SK-N-SH treated with all-trans-retinoic acid at 6 μM for 48 hours (cell line): Measurements from ENCODE around the gene GPX3.

ENCODE experiments used
- ATAC-seq: fragments of 200-7000 bp; cut with Tn5 transposase; 3 replicates; pipeline ENCODE4 v1.9.1; 2020; ENCODE audit warnings: mild to moderate bottlenecking, moderate library complexity
- ARNTL ChIP-seq: fragments of 450-650 bp; formaldehyde crosslinking; IDR thresholded peaks from 2 replicates; pipeline ENCODE4 v1.5.0; 2020; ENCODE audit warnings: low read depth, mild to moderate bottlenecking, moderate library complexity, borderline replicate concordance
- BACH2 ChIP-seq: fragments of 250-450 bp; sonication (Bioruptor Pico); IDR thresholded peaks from 2 replicates; pipeline ENCODE4 v1.9.0; 2021; ENCODE audit warnings: mild to moderate bottlenecking, borderline replicate concordance
- CREB5 ChIP-seq: fragments of 250-450 bp; sonication (Bioruptor Pico); IDR thresholded peaks from 2 replicates; pipeline ENCODE4 v1.5.1; 2020; ENCODE audit warnings: low read depth, mild to moderate bottlenecking, moderate library complexity
- CSRNP3 ChIP-seq: fragments of 250-450 bp; sonication (Bioruptor Pico); IDR thresholded peaks from 2 replicates; pipeline ENCODE4 v1.5.1; 2021; ENCODE audit warnings: mild to moderate bottlenecking, moderate library complexity
- ESRRG ChIP-seq: fragments of 250-450 bp; sonication (Bioruptor Pico); IDR thresholded peaks from 2 replicates; pipeline ENCODE4 v1.6.1; 2021; ENCODE audit warnings: mild to moderate bottlenecking
- GLIS3 ChIP-seq: fragments of 250-450 bp; sonication (Bioruptor Pico); IDR thresholded peaks from 2 replicates; pipeline ENCODE4 v1.5.0; 2020; ENCODE audit warnings: mild to moderate bottlenecking, moderate library complexity
- ISL1 ChIP-seq: fragments of 250-450 bp; sonication (Bioruptor Pico); IDR thresholded peaks from 2 replicates; pipeline ENCODE4 v2.1.2; 2022; ENCODE audit warnings: mild to moderate bottlenecking, moderate library complexity
- OSR1 ChIP-seq: fragments of 250-450 bp; sonication (Bioruptor Pico); IDR thresholded peaks from 2 replicates; pipeline ENCODE4 v1.8.0; 2022; ENCODE audit warnings: moderate library complexity, mild to moderate bottlenecking, inconsistent platforms
- PATZ1 ChIP-seq: fragments of 250-450 bp; sonication (Bioruptor Pico); IDR thresholded peaks from 2 replicates; pipeline ENCODE4 v1.8.0; 2020; ENCODE audit warnings: mild to moderate bottlenecking, moderate library complexity, borderline replicate concordance
- POU6F1 ChIP-seq: fragments of 250-450 bp; sonication (Bioruptor Pico); IDR thresholded peaks from 2 replicates; pipeline ENCODE4 v1.8.0; 2021; ENCODE audit warnings: low read depth, mild to moderate bottlenecking, moderate library complexity, borderline replicate concordance
- RARB ChIP-seq: fragments of 250-450 bp; sonication (Bioruptor Pico); IDR thresholded peaks from 2 replicates; pipeline ENCODE4 v1.8.0; 2021; ENCODE audit warnings: mild to moderate bottlenecking, moderate library complexity
- SNAI2 ChIP-seq: fragments of 250-450 bp; sonication (Bioruptor Pico); IDR thresholded peaks from 2 replicates; pipeline ENCODE4 v1.5.0; 2020; ENCODE audit warnings: mild to moderate bottlenecking, moderate library complexity
- TCF4 ChIP-seq: fragments of 250-450 bp; sonication (Bioruptor Pico); IDR thresholded peaks from 2 replicates; pipeline ENCODE4 v1.8.0; 2021; ENCODE audit warnings: mild to moderate bottlenecking, moderate library complexity, borderline replicate concordance
- TOX ChIP-seq: fragments of 250-450 bp; sonication (Bioruptor Pico); IDR thresholded peaks from 2 replicates; pipeline ENCODE4 v1.8.0; 2021; ENCODE audit warnings: mild to moderate bottlenecking, moderate library complexity, borderline replicate concordance
- TSHZ2 ChIP-seq: fragments of 250-450 bp; sonication (Bioruptor Pico); IDR thresholded peaks from 2 replicates; pipeline ENCODE4 v1.5.0; 2020; ENCODE audit warnings: mild to moderate bottlenecking, moderate library complexity
- ZFP3 ChIP-seq: fragments of 250-450 bp; sonication (Bioruptor Pico); IDR thresholded peaks from 2 replicates; pipeline ENCODE4 v1.5.0; 2020; ENCODE audit warnings: mild to moderate bottlenecking, moderate library complexity
- ZFP30 ChIP-seq: fragments of 450-650 bp; formaldehyde crosslinking; IDR thresholded peaks from 2 replicates; pipeline ENCODE4 v1.5.0; 2022; ENCODE audit warnings: mild to moderate bottlenecking, moderate library complexity
- ZNF565 ChIP-seq: fragments of 450-650 bp; formaldehyde crosslinking; conservative IDR thresholded peaks from 2 replicates; pipeline ENCODE4 v1.5.0; 2020; ENCODE audit warnings: low read depth, mild to moderate bottlenecking, moderate library complexity
- ZNF70 ChIP-seq: fragments of 450-650 bp; formaldehyde crosslinking; IDR thresholded peaks from 2 replicates; pipeline ENCODE4 v1.5.0; 2020; ENCODE audit warnings: mild to moderate bottlenecking, moderate library complexity
- ZNF8 ChIP-seq: fragments of 450-650 bp; formaldehyde crosslinking; IDR thresholded peaks from 2 replicates; pipeline ENCODE4 v1.5.0; 2020; ENCODE audit warnings: mild to moderate bottlenecking, moderate library complexity

GPX3 gene

GRCh38 chr5:151001436-151001835 lies 19.0 kb upstream of the GPX3 start:
- TF ChIP-seq ZFP30 (CRISPR knock-in tag) (no peak), BACH2 (CRISPR knock-in tag) (no peak), PATZ1 (CRISPR knock-in tag) (no peak)
- TF ChIP-seq, all 23 proteins: peak for 0

GRCh38 chr5:151002250-151002649 lies 18.1 kb upstream of the GPX3 start:
- TF ChIP-seq SNAI2 (CRISPR knock-in tag) (no peak), TCF4 (CRISPR knock-in tag) (no peak), ZFP30 (CRISPR knock-in tag) (no peak), CREB5 (no peak), CSRNP3 (no peak), ISL1 (no peak), ZNF8 (CRISPR knock-in tag) (no peak), ZNF70 (no peak), PATZ1 (CRISPR knock-in tag) (no peak), OSR1 (CRISPR knock-in tag) (no peak), RARB (CRISPR knock-in tag) (no peak), ZFP3 (CRISPR knock-in tag) (no peak)
- peak; percentile 73; the same call in 2 of the 3 replicates for ATAC-seq

More at GRCh38 chr5:151001436-151001835, 19.0 kb upstream of the GPX3 start:
- ATAC-seq, result no peak

GRCh38 chr5:151002681-151003502 lies 17.5 kb upstream of the GPX3 start:
- TF ChIP-seq ZNF70 (no peak), ZFP3 (CRISPR knock-in tag) (no peak), TOX (no peak), TSHZ2 (no peak), ARNTL (CRISPR knock-in tag) (no peak), GLIS3 (no peak), ISL1 (no peak), ZNF565 (CRISPR knock-in tag) (no peak), OSR1 (CRISPR knock-in tag) (no peak), ESRRG (CRISPR knock-in tag) (no peak)
- no peak for ATAC-seq

GRCh38 chr5:151003503-151003860 lies 16.9 kb upstream of the GPX3 start:
- ATAC-seq, result no peak
- no peak for TF ChIP-seq ARNTL (CRISPR knock-in tag)
- no peak for TF ChIP-seq ESRRG (CRISPR knock-in tag)
- no peak for TF ChIP-seq TSHZ2
- no peak for TF ChIP-seq BACH2 (CRISPR knock-in tag)
- TF ChIP-seq TOX, result no peak
- TF ChIP-seq POU6F1 (CRISPR knock-in tag), result no peak
